HepG2 (cell line): Measurements from ENCODE around the gene AHNAK. TPM values are rescaled to one million over a fixed set of nuclear protein-coding genes. Genes with fewer than 3 reads are reported as not detected.

Experiments
- ATF3 ChIP-seq: sonication (generic); formaldehyde crosslinking; IDR thresholded peaks from 2 replicates; pipeline ENCODE4 v1.4.0; 2020; ENCODE audit warnings: missing genetic modification reagents
- GTF2F1 ChIP-seq: fragments of 150-350 bp; IDR thresholded peaks from 2 replicates; pipeline ENCODE4 v1.6.1; 2014; ENCODE audit warnings: low read length
- LCORL ChIP-seq, 2 experiments: fragments of 450-650 bp in 1 of 2; sonication (generic) in 1 of 2; formaldehyde crosslinking in 1 of 2; IDR thresholded peaks; 2 replicates each; pipeline versions ENCODE4 v1.5.0 to v1.6.1; 2017 to 2020; ENCODE audit warnings: antibody characterized with exemption in 1 of 2, missing genetic modification reagents in 1 of 2
- MTERF4 ChIP-seq: sonication (generic); formaldehyde crosslinking; IDR thresholded peaks from 2 replicates; pipeline ENCODE4 v1.8.0; 2023; ENCODE audit warnings: mild to moderate bottlenecking, missing genetic modification reagents
- NCOA5 ChIP-seq: sonication (generic); formaldehyde crosslinking; IDR thresholded peaks from 2 replicates; pipeline ENCODE4 v1.4.0; 2020; ENCODE audit warnings: missing genetic modification reagents
- NR2C2 ChIP-seq: sonication (generic); formaldehyde crosslinking; IDR thresholded peaks from 2 replicates; pipeline ENCODE4 v1.4.0; 2020; ENCODE audit warnings: missing genetic modification reagents, mild to moderate bottlenecking, moderate library complexity, borderline replicate concordance
- NR2F1 ChIP-seq, 2 experiments: fragments of 450-650 bp in 1 of 2; formaldehyde crosslinking in 1 of 2; IDR thresholded peaks; 2 replicates each; pipeline versions ENCODE4 v1.5.0 to v1.6.1; 2016 to 2020; ENCODE audit warnings: mild to moderate bottlenecking in 1 of 2, missing compliant biosample characterization in 1 of 2, missing genetic modification reagents in 1 of 2, moderate library complexity in 1 of 2
- SMAD9 ChIP-seq: sonication (generic); formaldehyde crosslinking; IDR thresholded peaks from 2 replicates; pipeline ENCODE4 v1.5.1; 2020; ENCODE audit warnings: mild to moderate bottlenecking, missing genetic modification reagents
- XBP1 ChIP-seq: sonication (generic); formaldehyde crosslinking; IDR thresholded peaks from 2 replicates; pipeline ENCODE4 v1.5.0; 2020; ENCODE audit warnings: missing genetic modification reagents
- ZBTB21 ChIP-seq: sonication (generic); formaldehyde crosslinking; IDR thresholded peaks from 2 replicates; pipeline ENCODE4 v1.4.0; 2020; ENCODE audit warnings: missing genetic modification reagents
- ZBTB33 ChIP-seq: sonication (generic); formaldehyde crosslinking; IDR thresholded peaks from 2 replicates; pipeline ENCODE4 v1.4.0; 2020; ENCODE audit warnings: missing genetic modification reagents
- ZNF124 ChIP-seq: sonication (generic); formaldehyde crosslinking; IDR thresholded peaks from 2 replicates; pipeline ENCODE4 v1.4.0; 2020; ENCODE audit warnings: missing genetic modification reagents
- ZNF414 ChIP-seq: sonication (generic); formaldehyde crosslinking; IDR thresholded peaks from 2 replicates; pipeline ENCODE4 v1.5.0; 2020; ENCODE audit warnings: missing genetic modification reagents
- ZNF646 ChIP-seq: sonication (generic); formaldehyde crosslinking; IDR thresholded peaks from 2 replicates; pipeline ENCODE4 v1.9.0; 2021; ENCODE audit warnings: mild to moderate bottlenecking, missing genetic modification reagents
- ZNF710 ChIP-seq: sonication (generic); formaldehyde crosslinking; IDR thresholded peaks from 2 replicates; pipeline ENCODE4 v1.5.0; 2020; ENCODE audit warnings: mild to moderate bottlenecking, missing genetic modification reagents, borderline replicate concordance
- ZNF790 ChIP-seq: sonication (generic); formaldehyde crosslinking; IDR thresholded peaks from 2 replicates; pipeline ENCODE4 v1.8.0; 2022; ENCODE audit warnings: missing genetic modification reagents, mild to moderate bottlenecking, borderline replicate concordance
- polyA plus RNA-seq, 8 experiments: library from polyadenylated mRNA; depleted of rRNA in 3 of 8; stranded (reverse) in 7 of 8; unstranded in 1 of 8; fragments of >200 nt; fragmentation: Illumina TruSeq in 4 of 8; extraction: Trizol in 4 of 8; gene quantifications; 2 replicates each; pipeline versions ENCODE4 v1.2.1 to v1.2.3, GENCODE V29; 2011 to 2016; ENCODE audit warnings: low read depth in 4 of 8, missing spikeins in 1 of 8, mixed read lengths in 1 of 8; ENCODE audit not compliant: insufficient read depth in 1 of 8
- total RNA-seq, 5 experiments: library from RNA; depleted of rRNA; stranded (reverse); fragments of >200 nt; fragmentation: Illumina TruSeq; extraction: Trizol; gene quantifications; 2 replicates each; pipeline ENCODE4 v1.2.3, GENCODE V29; 2016; ENCODE audit warnings: low read depth in 1 of 5

The AHNAK gene
- total and polyA plus RNA-seq, 2 of the 13 experiments (the other 11 are each of a cell fraction or from before 2014, with no cell fraction given): 23.4 to 25.0 TPM

- TF ChIP-seq ZNF710: no peak
- no peak for TF ChIP-seq NCOA5
- TF ChIP-seq NR2F1 (CRISPR knock-in tag; IDR thresholded peaks at IDR 0.05): no peak
- TF ChIP-seq ZNF414 (CRISPR knock-in tag): no peak
- 0 out of 2 replicates have a peak, but pooled peaks have one; percentile 23 for TF ChIP-seq ZNF646 (CRISPR knock-in tag)
- 0 out of 2 replicates have a peak, but pooled peaks have one; percentile 11 for TF ChIP-seq ZNF790 (CRISPR knock-in tag)
- no peak for TF ChIP-seq LCORL (IDR thresholded peaks at IDR 0.05)
- 0 out of 2 replicates have a peak, but pooled peaks have one; percentile 29 for TF ChIP-seq LCORL (CRISPR knock-in tag; IDR thresholded peaks at IDR 0.05)
- no peak for TF ChIP-seq ZBTB21
- TF ChIP-seq ZNF124: no peak
- TF ChIP-seq NR2C2 (CRISPR knock-in tag): no peak
- peak; percentile 46; the same call in 1 of the 2 replicates for TF ChIP-seq MTERF4
- no peak for TF ChIP-seq SMAD9 (CRISPR knock-in tag)
- TF ChIP-seq GTF2F1: no peak
- no peak for TF ChIP-seq XBP1
- 0 out of 2 replicates have a peak, but pooled peaks have one; percentile 3 for TF ChIP-seq ATF3 (CRISPR knock-in tag)
- TF ChIP-seq ZBTB33: no peak
These were observed 26.5 kb upstream of the AHNAK start (continued) for GRCh38 chr11:62573006-62573591.
